Measurements from ENCODE around the gene CHM. TPM values are rescaled to one million over a fixed set of nuclear protein-coding genes. Genes with fewer than 3 reads are reported as not detected.

CHM gene
- total and polyA plus RNA-seq, 3 experiments from 2014 or later, result 8.2 to 16.7 (median 13.2) TPM

DNA sequence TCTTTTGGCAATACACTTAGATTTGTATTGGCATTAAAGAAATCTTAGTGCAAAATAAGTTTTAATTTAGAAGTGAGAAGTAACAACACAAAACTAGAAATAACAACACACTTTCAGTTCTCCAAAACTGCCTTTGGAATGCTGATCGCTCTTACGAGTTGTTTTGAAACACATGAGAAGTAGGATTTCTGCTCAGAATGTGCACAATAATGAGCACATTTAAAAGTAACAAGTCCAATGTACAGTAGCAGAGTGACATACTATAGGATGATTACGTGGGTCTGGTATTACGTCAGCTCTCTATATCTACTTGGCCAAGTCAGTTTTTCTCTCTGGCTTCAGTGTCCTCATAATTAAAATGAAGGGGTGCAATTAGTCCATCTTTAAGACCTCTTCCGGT lies 164.8 kb downstream of the CHM start:
- no peaks in the 10 kb centered on the region for H3K4me1 Mint-ChIP-seq
- H3K4me1 ChIP-seq (ENCODE audit: insufficient read depth, low read length), result no peaks in the 10 kb centered on the region
- H3K9me3 Mint-ChIP-seq, result peaks cover 0 to 4% (median 0%) of the 10 kb centered on the region in 5 donors
- ChIA-PET POLR2A (no interaction called here), CTCF (no interaction called here)
- H3K27ac ChIP-seq (ENCODE audit: low read depth, low read length), result no peak overlapping the region
- no peak overlapping the region for H3K4me3 Mint-ChIP-seq
- no peak for DNase-seq
- H3K36me3 Mint-ChIP-seq, result peaks cover 3 to 23% (median 4%) of the 10 kb centered on the region in 3 donors
- no peak overlapping the region for H3K4me3 ChIP-seq (ENCODE audit: low read length)
- H3K36me3 ChIP-seq (ENCODE audit: insufficient read depth, low read length), result no peaks in the 10 kb centered on the region
- H3K9me3 ChIP-seq (ENCODE audit: low read length), result no peaks in the 10 kb centered on the region
- no peak overlapping the region for H3K27ac Mint-ChIP-seq
- no peaks in the 10 kb centered on the region for H3K27me3 ChIP-seq (ENCODE audit: insufficient read depth, low read length, poor library complexity, severe bottlenecking)
- H3K27me3 Mint-ChIP-seq, result no peaks in the 10 kb centered on the region

DNA sequence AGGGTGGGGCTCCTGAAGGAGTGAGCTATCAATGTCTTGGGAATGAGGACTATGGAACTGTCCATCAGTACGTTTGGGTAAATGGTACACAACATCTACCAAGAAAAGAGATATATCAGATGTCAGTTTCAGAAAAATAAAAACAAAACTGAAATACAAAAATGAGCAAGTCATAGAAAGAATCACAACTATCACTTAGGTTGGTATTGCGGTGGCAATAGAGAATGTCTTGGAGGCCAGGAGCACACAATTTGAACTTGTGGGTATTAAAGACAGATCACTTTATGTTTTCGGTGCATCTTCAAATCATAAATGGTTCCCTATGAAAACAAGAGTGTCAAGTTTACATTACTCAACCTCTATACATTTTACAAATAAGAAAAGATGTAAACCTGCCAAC lies 176.8 kb downstream of the CHM start:
- Histone ChIP-seq H3K4me1 (ENCODE audit: insufficient read depth, low read length) (no peaks in the 10 kb centered on the region), H3K4me3 (ENCODE audit: low read length) (no peak overlapping the region), H3K27ac (ENCODE audit: low read depth, low read length) (no peak overlapping the region), H3K36me3 (ENCODE audit: insufficient read depth, low read length) (no peaks in the 10 kb centered on the region), H3K9me3 (ENCODE audit: low read length) (no peaks in the 10 kb centered on the region), H3K27me3 (ENCODE audit: insufficient read depth, low read length, poor library complexity, severe bottlenecking) (no peaks in the 10 kb centered on the region)
- Mint-ChIP-seq H3K4me3 (no peak overlapping the region), H3K4me1 (no peaks in the 10 kb centered on the region), H3K27ac (no peak overlapping the region), H3K9me3 (peaks cover 0 to 11% (median 8%) of the 10 kb centered on the region in 5 donors), H3K36me3 (peaks cover 14 to 66% (median 29%) of the 10 kb centered on the region in 3 donors), H3K27me3 (peaks cover 0 to 5% of the 10 kb centered on the region in 2 donors)
- ChIA-PET POLR2A (no interaction called here), CTCF (no interaction called here)
- no peak for DNase-seq

DNA sequence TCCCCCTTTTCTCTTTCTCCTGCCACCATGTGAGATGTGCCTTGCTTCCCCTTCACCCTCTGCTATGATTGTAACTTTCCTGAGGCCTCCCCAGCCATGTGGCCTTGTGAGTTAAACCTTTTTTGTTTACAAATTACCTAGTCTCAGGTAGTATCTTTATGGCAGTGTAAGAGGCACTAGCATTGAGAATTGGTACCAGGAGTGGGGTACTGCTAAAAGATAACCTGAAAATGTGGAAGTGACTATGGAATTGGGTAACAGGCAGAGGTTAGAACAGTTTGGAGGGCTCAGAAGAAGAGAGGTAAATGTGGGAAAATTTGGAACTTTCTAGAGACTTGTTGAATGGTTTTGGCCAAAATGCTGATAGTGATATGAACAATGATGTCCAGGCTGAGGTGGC lies 182.0 kb downstream of the CHM start:
- Mint-ChIP-seq H3K4me1 (no peaks in the 10 kb centered on the region), H3K27ac (no peak overlapping the region), H3K4me3 (no peak overlapping the region), H3K27me3 (peaks cover 0 to 7% of the 10 kb centered on the region in 2 donors), H3K9me3 (peaks cover 0 to 15% (median 8%) of the 10 kb centered on the region in 5 donors), H3K36me3 (peaks cover 20 to 62% (median 48%) of the 10 kb centered on the region in 3 donors)
- no peaks in the 10 kb centered on the region for H3K27me3 ChIP-seq (ENCODE audit: insufficient read depth, low read length, poor library complexity, severe bottlenecking)
- ChIA-PET POLR2A (no interaction called here), CTCF (no interaction called here)
- no peak for DNase-seq
- no peak overlapping the region for H3K4me3 ChIP-seq (ENCODE audit: low read length)
- no peak overlapping the region for H3K27ac ChIP-seq (ENCODE audit: low read depth, low read length)
- H3K4me1 ChIP-seq (ENCODE audit: insufficient read depth, low read length), result no peaks in the 10 kb centered on the region
- H3K36me3 ChIP-seq (ENCODE audit: insufficient read depth, low read length), result no peaks in the 10 kb centered on the region
- H3K9me3 ChIP-seq (ENCODE audit: low read length), result no peaks in the 10 kb centered on the region

GRCh38 chrX:85859426-85859825 lies 187.9 kb downstream of the CHM start:
- Mint-ChIP-seq H3K27me3 (peaks cover 0 to 2% of the 10 kb centered on the region in 2 donors), H3K9me3 (no peaks in the 10 kb centered on the region), H3K36me3 (peaks cover 2 to 13% (median 12%) of the 10 kb centered on the region in 3 donors), H3K4me3 (no peak overlapping the region), H3K4me1 (no peaks in the 10 kb centered on the region), H3K27ac (no peak overlapping the region)
- ChIA-PET CTCF (no interaction called here), POLR2A (no interaction called here)
- H3K4me1 ChIP-seq (ENCODE audit: insufficient read depth, low read length), result no peaks in the 10 kb centered on the region
- no peaks in the 10 kb centered on the region for H3K9me3 ChIP-seq (ENCODE audit: low read length)
- DNase-seq, result no peak
- no peak overlapping the region for H3K27ac ChIP-seq (ENCODE audit: low read depth, low read length)
- no peaks in the 10 kb centered on the region for H3K27me3 ChIP-seq (ENCODE audit: insufficient read depth, low read length, poor library complexity, severe bottlenecking)
- H3K4me3 ChIP-seq (ENCODE audit: low read length), result no peak overlapping the region
- no peaks in the 10 kb centered on the region for H3K36me3 ChIP-seq (ENCODE audit: insufficient read depth, low read length)

DNA sequence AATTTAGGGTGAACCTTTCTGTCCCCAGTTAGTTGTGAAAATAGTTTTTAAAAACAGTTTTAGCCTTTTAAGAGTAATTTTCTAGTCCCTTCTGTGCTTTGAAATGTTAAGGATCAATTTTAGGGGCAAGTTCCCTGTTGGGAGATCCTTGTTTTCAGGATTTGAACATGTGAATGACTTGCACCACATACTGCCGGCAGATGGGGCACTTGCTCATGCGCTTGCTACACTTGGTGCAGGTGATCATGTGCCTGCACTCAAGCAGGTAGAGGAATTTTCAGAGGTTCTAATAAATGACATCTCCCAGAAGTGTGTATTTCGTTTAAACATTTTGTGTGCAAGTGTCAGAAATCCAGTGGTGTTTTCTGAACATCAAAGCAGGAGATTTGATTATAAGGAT lies 195.9 kb downstream of the CHM start:
- Histone ChIP-seq H3K9me3 (ENCODE audit: low read length) (no peaks in the 10 kb centered on the region), H3K27ac (ENCODE audit: low read depth, low read length) (no peak overlapping the region), H3K4me1 (ENCODE audit: insufficient read depth, low read length) (no peaks in the 10 kb centered on the region), H3K27me3 (ENCODE audit: insufficient read depth, low read length, poor library complexity, severe bottlenecking) (no peaks in the 10 kb centered on the region), H3K36me3 (ENCODE audit: insufficient read depth, low read length) (no peaks in the 10 kb centered on the region), H3K4me3 (ENCODE audit: low read length) (no peak overlapping the region)
- H3K27ac Mint-ChIP-seq, result no peak overlapping the region
- no peaks in the 10 kb centered on the region for H3K36me3 Mint-ChIP-seq
- H3K4me3 Mint-ChIP-seq, result no peak overlapping the region
- ChIA-PET CTCF (no interaction called here), POLR2A (no interaction called here)
- H3K27me3 Mint-ChIP-seq, result no peaks in the 10 kb centered on the region
- H3K4me1 Mint-ChIP-seq, result no peaks in the 10 kb centered on the region
- no peak for DNase-seq
- peaks cover 0 to 4% (median 0%) of the 10 kb centered on the region in 5 donors for H3K9me3 Mint-ChIP-seq

- Histone ChIP-seq H3K9me3 (ENCODE audit: low read length) (no peaks in the 10 kb centered on the region), H3K4me1 (ENCODE audit: insufficient read depth, low read length) (no peaks in the 10 kb centered on the region), H3K27ac (ENCODE audit: low read depth, low read length) (no peak overlapping the region), H3K36me3 (ENCODE audit: insufficient read depth, low read length) (no peaks in the 10 kb centered on the region), H3K4me3 (ENCODE audit: low read length) (no peak overlapping the region), H3K27me3 (ENCODE audit: insufficient read depth, low read length, poor library complexity, severe bottlenecking) (no peaks in the 10 kb centered on the region)
- Mint-ChIP-seq H3K27ac (no peak overlapping the region), H3K27me3 (peaks cover 0 to 7% of the 10 kb centered on the region in 2 donors), H3K36me3 (peaks cover 0 to 3% (median 0%) of the 10 kb centered on the region in 3 donors), H3K4me3 (no peak overlapping the region), H3K9me3 (peaks cover 0 to 2% (median 0%) of the 10 kb centered on the region in 5 donors), H3K4me1 (no peaks in the 10 kb centered on the region)
- no peak for DNase-seq
- POLR2A ChIA-PET, result no interaction called here
- CTCF ChIA-PET, result no interaction called here
These were observed 210.5 kb downstream of the CHM start for GRCh38 chrX:85836868-85837267.

GRCh38 chrX:85828771-85829170 lies 218.6 kb downstream of the CHM start:
- Mint-ChIP-seq H3K27ac (no peak overlapping the region), H3K9me3 (peaks cover 0 to 2% (median 0%) of the 10 kb centered on the region in 5 donors), H3K4me1 (no peaks in the 10 kb centered on the region), H3K36me3 (no peaks in the 10 kb centered on the region), H3K4me3 (no peak overlapping the region), H3K27me3 (peaks cover 0 to 9% of the 10 kb centered on the region in 2 donors)
- Histone ChIP-seq H3K4me1 (ENCODE audit: insufficient read depth, low read length) (no peaks in the 10 kb centered on the region), H3K27me3 (ENCODE audit: insufficient read depth, low read length, poor library complexity, severe bottlenecking) (no peaks in the 10 kb centered on the region), H3K4me3 (ENCODE audit: low read length) (no peak overlapping the region), H3K9me3 (ENCODE audit: low read length) (no peaks in the 10 kb centered on the region), H3K27ac (ENCODE audit: low read depth, low read length) (no peak overlapping the region), H3K36me3 (ENCODE audit: insufficient read depth, low read length) (no peaks in the 10 kb centered on the region)
- DNase-seq, result no peak
- CTCF ChIA-PET, result no interaction called here
- POLR2A ChIA-PET, result no interaction called here

- no peaks in the 10 kb centered on the region for H3K9me3 ChIP-seq (ENCODE audit: low read length)
- H3K4me3 Mint-ChIP-seq, result no peak overlapping the region
- peaks cover 10 to 26% (median 24%) of the 10 kb centered on the region in 5 donors for H3K9me3 Mint-ChIP-seq
- no peaks in the 10 kb centered on the region for H3K27me3 ChIP-seq (ENCODE audit: insufficient read depth, low read length, poor library complexity, severe bottlenecking)
- no peaks in the 10 kb centered on the region for H3K4me1 ChIP-seq (ENCODE audit: insufficient read depth, low read length)
- H3K27ac Mint-ChIP-seq, result no peak overlapping the region
- peaks cover 0 to 6% (median 0%) of the 10 kb centered on the region in 3 donors for H3K36me3 Mint-ChIP-seq
- no peak overlapping the region for H3K4me3 ChIP-seq (ENCODE audit: low read length)
- CTCF ChIA-PET, result no interaction called here
- DNase-seq, result no peak
- POLR2A ChIA-PET, result no interaction called here
- H3K36me3 ChIP-seq (ENCODE audit: insufficient read depth, low read length), result no peaks in the 10 kb centered on the region
- H3K27me3 Mint-ChIP-seq, result peaks cover 0 to 2% of the 10 kb centered on the region in 2 donors
- no peak overlapping the region for H3K27ac ChIP-seq (ENCODE audit: low read depth, low read length)
- H3K4me1 Mint-ChIP-seq, result no peaks in the 10 kb centered on the region
These were observed 232.1 kb downstream of the CHM start for GRCh38 chrX:85815203-85815751.
